SK-N-MC (cell line): ENCODE results near the gene NOTCH2.

Source experiments
- DNase-seq: peaks from one replicate; pipeline ENCODE4 v3.0.0-alpha.2; 2011; ENCODE audit warnings: low read depth, low spot score
- H3K27ac ChIP-seq: fragments of 200-600 bp; sonication (generic); 2 replicates; pipeline ENCODE4 v1.5.1; 2016; ENCODE audit warnings: mixed run types
- H3K36me3 ChIP-seq: fragments of 200-600 bp; sonication (generic); 2 replicates; pipeline ENCODE4 v1.6.1; 2017; ENCODE audit warnings: antibody characterized with exemption, low read length, mixed read lengths; ENCODE audit not compliant: insufficient read depth
- H3K4me3 ChIP-seq: fragments of 200-600 bp; sonication (generic); 2 replicates; pipeline ENCODE4 v1.5.1; 2016
- H3K9ac ChIP-seq: fragments of 200-600 bp; sonication (generic); 2 replicates; pipeline ENCODE4 v1.8.0; 2017; ENCODE audit warnings: mixed run types, mixed read lengths; ENCODE audit not compliant: insufficient read length
- H3K9me3 ChIP-seq: fragments of 200-600 bp; sonication (generic); 2 replicates; pipeline ENCODE4 v1.6.1; 2017; ENCODE audit warnings: low read depth, mild to moderate bottlenecking, antibody characterized with exemption, low read length, moderate library complexity, mixed read lengths
- EZH2 ChIP-seq: fragments of 200-600 bp; sonication (generic); IDR thresholded peaks from one replicate; pipeline ENCODE4 v1.6.1; 2017; ENCODE audit warnings: antibody characterized with exemption
- FOXP2 ChIP-seq: optimal IDR thresholded peaks from 2 replicates; pipeline ENCODE3; 2011; ENCODE audit warnings: mild to moderate bottlenecking, moderate library complexity; ENCODE audit not compliant: insufficient read depth; ENCODE audit errors: extremely low read length, control extremely low read depth
- POLR2AphosphoS5 ChIP-seq: IDR thresholded peaks from 2 replicates; pipeline ENCODE4 v1.6.1; 2012; ENCODE audit warnings: mild to moderate bottlenecking, low read depth, low read length, borderline replicate concordance

The NOTCH2 gene

GRCh38 chr1:119885903-119886783, 183.3 kb downstream of the NOTCH2 start:
- Histone ChIP-seq H3K9me3 (0 out of 2 replicates have a peak, but pooled peaks cover 4% of the 10 kb centered on the region), H3K4me3 (no peak overlapping the region), H3K36me3 (no peaks in the 10 kb centered on the region), H3K9ac (no peak overlapping the region), H3K27ac (no peak overlapping the region)
- no peak for TF ChIP-seq EZH2
- TF ChIP-seq FOXP2 = no peak
- no peak for TF ChIP-seq POLR2AphosphoS5
- no peak for DNase-seq

GRCh38 chr1:119884711-119885110, 184.8 kb downstream of the NOTCH2 start:
- no peak for TF ChIP-seq EZH2
- no peak for DNase-seq
- H3K27ac ChIP-seq = no peak overlapping the region
- no peak overlapping the region for H3K9ac ChIP-seq
- no peaks in the 10 kb centered on the region for H3K36me3 ChIP-seq
- H3K9me3 ChIP-seq = 0 out of 2 replicates have a peak, but pooled peaks cover 4% of the 10 kb centered on the region
- H3K4me3 ChIP-seq = no peak overlapping the region

GRCh38 chr1:119883826-119884225, 185.6 kb downstream of the NOTCH2 start:
- H3K9me3 ChIP-seq = 0 out of 2 replicates have a peak, but pooled peaks cover 2% of the 10 kb centered on the region
- H3K36me3 ChIP-seq = no peaks in the 10 kb centered on the region
- H3K9ac ChIP-seq = no peak overlapping the region
- DNase-seq = no peak
- H3K4me3 ChIP-seq = no peak overlapping the region
- H3K27ac ChIP-seq = no peak overlapping the region
- TF ChIP-seq POLR2AphosphoS5 (no peak), EZH2 (no peak), FOXP2 (no peak)

- no peak for TF ChIP-seq EZH2
- TF ChIP-seq FOXP2 = no peak
- no peak for TF ChIP-seq POLR2AphosphoS5
- Histone ChIP-seq H3K9me3 (no peaks in the 10 kb centered on the region), H3K36me3 (no peaks in the 10 kb centered on the region), H3K27ac (no peak overlapping the region), H3K4me3 (no peak overlapping the region), H3K9ac (no peak overlapping the region)
- DNase-seq = no peak
Measured at GRCh38 chr1:119882132-119883049, 187.1 kb downstream of the NOTCH2 start.

- H3K9ac ChIP-seq = no peak overlapping the region
- H3K4me3 ChIP-seq = no peak overlapping the region
- no peaks in the 10 kb centered on the region for H3K9me3 ChIP-seq
Measured at GRCh38 chr1:119879510-119880434, 189.7 kb downstream of the NOTCH2 start.

GRCh38 chr1:119878171-119878570, 191.3 kb downstream of the NOTCH2 start:
- no peaks in the 10 kb centered on the region for H3K36me3 ChIP-seq
- no peaks in the 10 kb centered on the region for H3K9me3 ChIP-seq

More at GRCh38 chr1:119879510-119880434, 189.7 kb downstream of the NOTCH2 start:
- no peak for DNase-seq
- H3K36me3 ChIP-seq = no peaks in the 10 kb centered on the region
- H3K27ac ChIP-seq = no peak overlapping the region
- TF ChIP-seq POLR2AphosphoS5 (no peak), FOXP2 (no peak), EZH2 (no peak)

GRCh38 chr1:119874186-119874585, 195.3 kb downstream of the NOTCH2 start:
- H3K4me3 ChIP-seq = no peak overlapping the region
- TF ChIP-seq POLR2AphosphoS5 (no peak), FOXP2 (no peak), EZH2 (no peak)

More at GRCh38 chr1:119878171-119878570, 191.3 kb downstream of the NOTCH2 start:
- Histone ChIP-seq H3K4me3 (no peak overlapping the region), H3K27ac (no peak overlapping the region), H3K9ac (no peak overlapping the region)
- DNase-seq = no peak
- TF ChIP-seq FOXP2 = no peak
- TF ChIP-seq POLR2AphosphoS5 = no peak
- no peak for TF ChIP-seq EZH2

GRCh38 chr1:119873135-119874015, 196.1 kb downstream of the NOTCH2 start:
- Histone ChIP-seq H3K27ac (no peak overlapping the region), H3K9me3 (no peaks in the 10 kb centered on the region), H3K36me3 (no peaks in the 10 kb centered on the region), H3K9ac (no peak overlapping the region), H3K4me3 (no peak overlapping the region)
- no peak for DNase-seq
- TF ChIP-seq POLR2AphosphoS5 (no peak), FOXP2 (no peak), EZH2 (no peak)

More at GRCh38 chr1:119874186-119874585, 195.3 kb downstream of the NOTCH2 start:
- no peaks in the 10 kb centered on the region for H3K9me3 ChIP-seq
- no peaks in the 10 kb centered on the region for H3K36me3 ChIP-seq
- H3K9ac ChIP-seq = no peak overlapping the region
- no peak for DNase-seq
- H3K27ac ChIP-seq = no peak overlapping the region
